NCI-H128 (cell line): ENCODE measurements around the gene ZNF438.

Experiments used
- DNase-seq: peaks from one replicate; lab custom pipeline; 2025; ENCODE audit not compliant: unreplicated experiment; lab: John Stamatoyannopoulos, UW

ZNF438 gene

GRCh38 chr10:30849231-30850035 lies 182.2 kb downstream of the ZNF438 start:
- no peak for DNase-seq

GRCh38 chr10:30848396-30849032 lies 183.2 kb downstream of the ZNF438 start:
- DNase-seq, result no peak

GRCh38 chr10:30847642-30848041 lies 184.0 kb downstream of the ZNF438 start:
- no peak for DNase-seq

- DNase-seq, result no peak
These were observed 184.5 kb downstream of the ZNF438 start for GRCh38 chr10:30847199-30847598.

GRCh38 chr10:30846710-30847109 lies 185.0 kb downstream of the ZNF438 start:
- DNase-seq, result no peak

- no peak for DNase-seq
These were observed 188.8 kb downstream of the ZNF438 start for GRCh38 chr10:30842894-30843293.

- no peak for DNase-seq
These were observed 189.5 kb downstream of the ZNF438 start for GRCh38 chr10:30842185-30842584.

- DNase-seq, result no peak
These were observed 191.1 kb downstream of the ZNF438 start for GRCh38 chr10:30840395-30841050.

- DNase-seq, result no peak
These were observed 192.0 kb downstream of the ZNF438 start for GRCh38 chr10:30839652-30840051.

GRCh38 chr10:30836406-30836805 lies 195.3 kb downstream of the ZNF438 start:
- DNase-seq, result no peak

GRCh38 chr10:30835146-30835545 lies 196.5 kb downstream of the ZNF438 start:
- no peak for DNase-seq

GRCh38 chr10:30834651-30835050 lies 197.0 kb downstream of the ZNF438 start:
- DNase-seq, result no peak

- no peak for DNase-seq
These were observed 197.5 kb downstream of the ZNF438 start for GRCh38 chr10:30834153-30834552.

GRCh38 chr10:30833628-30833970 lies 198.1 kb downstream of the ZNF438 start:
- no peak for DNase-seq

GRCh38 chr10:30832749-30833627 lies 198.7 kb downstream of the ZNF438 start:
- DNase-seq, result no peak

- no peak for DNase-seq
These were observed 199.5 kb downstream of the ZNF438 start for GRCh38 chr10:30832001-30832748.

- no peak for DNase-seq
These were observed 200.2 kb downstream of the ZNF438 start for GRCh38 chr10:30831426-30831825.

GRCh38 chr10:30830315-30831230 lies 201.1 kb downstream of the ZNF438 start:
- DNase-seq, result no peak

GRCh38 chr10:30829901-30830300 lies 201.8 kb downstream of the ZNF438 start:
- no peak for DNase-seq
